ENCODE data around the gene VTI1A.

DNA sequence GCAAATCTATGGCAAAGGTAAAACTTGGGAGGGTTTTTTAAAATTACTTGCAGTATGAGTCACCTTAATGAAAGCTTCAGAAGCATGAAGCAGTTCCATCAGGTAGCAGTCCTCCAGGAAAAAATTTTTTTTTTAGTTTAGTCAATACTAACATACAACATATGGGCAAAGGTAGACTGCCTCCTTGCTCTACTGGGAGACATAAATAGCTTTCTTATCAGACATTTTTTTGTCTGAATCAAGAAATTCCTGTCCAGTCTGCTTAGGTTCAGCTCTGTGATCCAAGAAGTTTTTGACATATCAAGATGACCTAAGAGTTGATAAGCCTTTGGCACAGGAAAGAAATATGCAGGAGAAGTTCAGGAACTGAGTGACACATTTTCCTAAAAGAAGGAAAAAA is 331.6 kb downstream of the VTI1A start:
- TF ChIP-seq, protein P1, sequence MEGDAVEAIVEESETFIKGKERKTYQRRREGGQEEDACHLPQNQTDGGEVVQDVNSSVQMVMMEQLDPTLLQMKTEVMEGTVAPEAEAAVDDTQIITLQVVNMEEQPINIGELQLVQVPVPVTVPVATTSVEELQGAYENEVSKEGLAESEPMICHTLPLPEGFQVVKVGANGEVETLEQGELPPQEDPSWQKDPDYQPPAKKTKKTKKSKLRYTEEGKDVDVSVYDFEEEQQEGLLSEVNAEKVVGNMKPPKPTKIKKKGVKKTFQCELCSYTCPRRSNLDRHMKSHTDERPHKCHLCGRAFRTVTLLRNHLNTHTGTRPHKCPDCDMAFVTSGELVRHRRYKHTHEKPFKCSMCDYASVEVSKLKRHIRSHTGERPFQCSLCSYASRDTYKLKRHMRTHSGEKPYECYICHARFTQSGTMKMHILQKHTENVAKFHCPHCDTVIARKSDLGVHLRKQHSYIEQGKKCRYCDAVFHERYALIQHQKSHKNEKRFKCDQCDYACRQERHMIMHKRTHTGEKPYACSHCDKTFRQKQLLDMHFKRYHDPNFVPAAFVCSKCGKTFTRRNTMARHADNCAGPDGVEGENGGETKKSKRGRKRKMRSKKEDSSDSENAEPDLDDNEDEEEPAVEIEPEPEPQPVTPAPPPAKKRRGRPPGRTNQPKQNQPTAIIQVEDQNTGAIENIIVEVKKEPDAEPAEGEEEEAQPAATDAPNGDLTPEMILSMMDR (conservative IDR thresholded peaks at IDR 0.05; ENCODE audit: low read depth, low read length): no peak
- no peak for TF ChIP-seq POLR2A (IDR thresholded peaks at IDR 0.05; ENCODE audit: low read depth, low read length)
- TF ChIP-seq MAZ (IDR thresholded peaks at IDR 0.05; ENCODE audit: borderline replicate concordance, low read depth, low read length): no peak
- no peak for TF ChIP-seq SMC3 (IDR thresholded peaks at IDR 0.05; ENCODE audit: low read depth, low read length)
- no peak for TF ChIP-seq CEBPB (IDR thresholded peaks at IDR 0.05; ENCODE audit: low read depth, low read length)
- no peak for TF ChIP-seq RFX5 (IDR thresholded peaks at IDR 0.05; ENCODE audit: low read depth, low read length)
- TF ChIP-seq, protein P2, sequence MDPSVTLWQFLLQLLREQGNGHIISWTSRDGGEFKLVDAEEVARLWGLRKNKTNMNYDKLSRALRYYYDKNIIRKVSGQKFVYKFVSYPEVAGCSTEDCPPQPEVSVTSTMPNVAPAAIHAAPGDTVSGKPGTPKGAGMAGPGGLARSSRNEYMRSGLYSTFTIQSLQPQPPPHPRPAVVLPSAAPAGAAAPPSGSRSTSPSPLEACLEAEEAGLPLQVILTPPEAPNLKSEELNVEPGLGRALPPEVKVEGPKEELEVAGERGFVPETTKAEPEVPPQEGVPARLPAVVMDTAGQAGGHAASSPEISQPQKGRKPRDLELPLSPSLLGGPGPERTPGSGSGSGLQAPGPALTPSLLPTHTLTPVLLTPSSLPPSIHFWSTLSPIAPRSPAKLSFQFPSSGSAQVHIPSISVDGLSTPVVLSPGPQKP (IDR thresholded peaks at IDR 0.05; ENCODE audit: borderline replicate concordance, low read depth, low read length): no peak
- no peak for TF ChIP-seq MXI1 (IDR thresholded peaks at IDR 0.05; ENCODE audit: borderline replicate concordance, low read depth, low read length)
- no peak for TF ChIP-seq BHLHE40 (IDR thresholded peaks at IDR 0.05; ENCODE audit: low read depth, low read length)
- no peak for TF ChIP-seq RAD21 (IDR thresholded peaks at IDR 0.05; ENCODE audit: low read length)
- no peak for TF ChIP-seq RCOR1 (IDR thresholded peaks at IDR 0.05; ENCODE audit: insufficient replicate concordance, low read length)
- TF ChIP-seq, protein P3, sequence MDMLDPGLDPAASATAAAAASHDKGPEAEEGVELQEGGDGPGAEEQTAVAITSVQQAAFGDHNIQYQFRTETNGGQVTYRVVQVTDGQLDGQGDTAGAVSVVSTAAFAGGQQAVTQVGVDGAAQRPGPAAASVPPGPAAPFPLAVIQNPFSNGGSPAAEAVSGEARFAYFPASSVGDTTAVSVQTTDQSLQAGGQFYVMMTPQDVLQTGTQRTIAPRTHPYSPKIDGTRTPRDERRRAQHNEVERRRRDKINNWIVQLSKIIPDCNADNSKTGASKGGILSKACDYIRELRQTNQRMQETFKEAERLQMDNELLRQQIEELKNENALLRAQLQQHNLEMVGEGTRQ (IDR thresholded peaks at IDR 0.05; ENCODE audit: low read depth, low read length): no peak
- no peak for TF ChIP-seq CHD1 (IDR thresholded peaks at IDR 0.05; ENCODE audit: low read depth, low read length)
- TF ChIP-seq FOS (IDR thresholded peaks at IDR 0.05; ENCODE audit: low read depth, low read length): 0 out of 2 replicates have a peak, but pooled peaks have one; percentile 4

All from IMR-90 (cell line).